ENCODE data around the gene DOC2A. TPM values are rescaled to one million over a fixed set of nuclear protein-coding genes. Genes with fewer than 3 reads are reported as not detected.
A peak's percentile ranks its signal among the peaks of the same experiment; 100 is the strongest.

Gene DOC2A
- total and polyA plus RNA-seq, 2 experiments from 2014 or later = 9.8 to 10.0 TPM

DNA sequence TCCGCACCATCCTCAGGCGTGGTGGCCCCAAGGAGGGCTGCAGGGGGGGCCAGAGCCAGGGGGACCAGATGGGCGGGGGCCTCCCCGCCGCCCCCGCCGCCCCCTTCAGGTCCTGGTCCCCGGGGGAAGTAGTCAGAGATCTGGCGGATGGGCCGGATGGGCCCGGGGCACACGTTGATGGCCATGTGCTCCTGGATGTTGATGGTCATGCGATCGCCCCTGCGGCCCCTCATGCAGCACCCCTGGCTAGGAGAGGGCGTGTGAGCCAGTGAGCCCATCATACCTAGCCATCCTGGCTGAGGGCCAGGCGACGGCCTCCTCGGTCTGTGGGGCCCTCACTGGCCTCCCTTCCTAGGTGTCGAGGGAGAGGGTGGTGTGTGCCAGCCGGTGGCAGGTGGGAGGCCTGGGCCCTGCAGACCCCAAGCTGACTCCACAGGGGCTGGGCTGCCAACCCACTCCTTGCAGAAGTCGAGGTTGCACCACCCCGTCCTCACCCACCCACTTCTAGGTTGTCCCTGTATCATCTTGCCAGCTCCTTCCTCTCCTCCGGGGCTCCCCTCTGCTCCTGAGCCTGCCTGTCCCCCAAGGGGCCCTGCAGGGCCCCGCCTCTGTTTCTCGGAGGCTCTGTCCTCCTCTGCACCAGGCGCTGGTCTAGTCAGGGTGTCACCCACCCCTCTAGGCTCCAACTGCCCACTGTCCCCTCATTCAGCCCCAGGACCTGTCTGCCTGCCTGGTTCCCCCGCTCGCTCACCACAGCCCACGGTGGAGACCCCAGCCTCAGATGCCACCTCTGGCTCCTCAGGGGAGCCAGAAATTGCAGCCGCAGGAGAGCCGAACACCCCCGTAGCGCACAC, 610 bp downstream of the DOC2A start:
- TF ChIP-seq CREB1 (CRISPR knock-in tag; IDR thresholded peaks at IDR 0.05; ENCODE audit: low read depth) (no peak), NANOG (IDR thresholded peaks at IDR 0.05; ENCODE audit: borderline replicate concordance) (no peak), JUNB (IDR thresholded peaks at IDR 0.05; ENCODE audit: unreplicated experiment) (no peak), ZNF331 (CRISPR knock-in tag; IDR thresholded peaks at IDR 0.05; ENCODE audit: low read depth) (no peak), ZNF114 (CRISPR knock-in tag; IDR thresholded peaks at IDR 0.05) (no peak), ZNF462 (CRISPR knock-in tag; IDR thresholded peaks at IDR 0.05) (no peak), EZH2phosphoT487 (IDR thresholded peaks at IDR 0.05; ENCODE audit: unreplicated experiment) (no peak), EZH2 (IDR thresholded peaks at IDR 0.05; ENCODE audit: low read depth, unreplicated experiment) (no peak), POLR2AphosphoS5 (IDR thresholded peaks at IDR 0.05; ENCODE audit: low read depth) (no peak), STAT1 (IDR thresholded peaks at IDR 0.05; ENCODE audit: unreplicated experiment) (no peak)
- TF ChIP-seq, protein P1, sequence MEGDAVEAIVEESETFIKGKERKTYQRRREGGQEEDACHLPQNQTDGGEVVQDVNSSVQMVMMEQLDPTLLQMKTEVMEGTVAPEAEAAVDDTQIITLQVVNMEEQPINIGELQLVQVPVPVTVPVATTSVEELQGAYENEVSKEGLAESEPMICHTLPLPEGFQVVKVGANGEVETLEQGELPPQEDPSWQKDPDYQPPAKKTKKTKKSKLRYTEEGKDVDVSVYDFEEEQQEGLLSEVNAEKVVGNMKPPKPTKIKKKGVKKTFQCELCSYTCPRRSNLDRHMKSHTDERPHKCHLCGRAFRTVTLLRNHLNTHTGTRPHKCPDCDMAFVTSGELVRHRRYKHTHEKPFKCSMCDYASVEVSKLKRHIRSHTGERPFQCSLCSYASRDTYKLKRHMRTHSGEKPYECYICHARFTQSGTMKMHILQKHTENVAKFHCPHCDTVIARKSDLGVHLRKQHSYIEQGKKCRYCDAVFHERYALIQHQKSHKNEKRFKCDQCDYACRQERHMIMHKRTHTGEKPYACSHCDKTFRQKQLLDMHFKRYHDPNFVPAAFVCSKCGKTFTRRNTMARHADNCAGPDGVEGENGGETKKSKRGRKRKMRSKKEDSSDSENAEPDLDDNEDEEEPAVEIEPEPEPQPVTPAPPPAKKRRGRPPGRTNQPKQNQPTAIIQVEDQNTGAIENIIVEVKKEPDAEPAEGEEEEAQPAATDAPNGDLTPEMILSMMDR (conservative IDR thresholded peaks at IDR 0.05; ENCODE audit: low read depth in 2 of 2) = no peak
- TF ChIP-seq, protein P2, sequence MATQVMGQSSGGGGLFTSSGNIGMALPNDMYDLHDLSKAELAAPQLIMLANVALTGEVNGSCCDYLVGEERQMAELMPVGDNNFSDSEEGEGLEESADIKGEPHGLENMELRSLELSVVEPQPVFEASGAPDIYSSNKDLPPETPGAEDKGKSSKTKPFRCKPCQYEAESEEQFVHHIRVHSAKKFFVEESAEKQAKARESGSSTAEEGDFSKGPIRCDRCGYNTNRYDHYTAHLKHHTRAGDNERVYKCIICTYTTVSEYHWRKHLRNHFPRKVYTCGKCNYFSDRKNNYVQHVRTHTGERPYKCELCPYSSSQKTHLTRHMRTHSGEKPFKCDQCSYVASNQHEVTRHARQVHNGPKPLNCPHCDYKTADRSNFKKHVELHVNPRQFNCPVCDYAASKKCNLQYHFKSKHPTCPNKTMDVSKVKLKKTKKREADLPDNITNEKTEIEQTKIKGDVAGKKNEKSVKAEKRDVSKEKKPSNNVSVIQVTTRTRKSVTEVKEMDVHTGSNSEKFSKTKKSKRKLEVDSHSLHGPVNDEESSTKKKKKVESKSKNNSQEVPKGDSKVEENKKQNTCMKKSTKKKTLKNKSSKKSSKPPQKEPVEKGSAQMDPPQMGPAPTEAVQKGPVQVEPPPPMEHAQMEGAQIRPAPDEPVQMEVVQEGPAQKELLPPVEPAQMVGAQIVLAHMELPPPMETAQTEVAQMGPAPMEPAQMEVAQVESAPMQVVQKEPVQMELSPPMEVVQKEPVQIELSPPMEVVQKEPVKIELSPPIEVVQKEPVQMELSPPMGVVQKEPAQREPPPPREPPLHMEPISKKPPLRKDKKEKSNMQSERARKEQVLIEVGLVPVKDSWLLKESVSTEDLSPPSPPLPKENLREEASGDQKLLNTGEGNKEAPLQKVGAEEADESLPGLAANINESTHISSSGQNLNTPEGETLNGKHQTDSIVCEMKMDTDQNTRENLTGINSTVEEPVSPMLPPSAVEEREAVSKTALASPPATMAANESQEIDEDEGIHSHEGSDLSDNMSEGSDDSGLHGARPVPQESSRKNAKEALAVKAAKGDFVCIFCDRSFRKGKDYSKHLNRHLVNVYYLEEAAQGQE (IDR thresholded peaks at IDR 0.05; ENCODE audit: unreplicated experiment) = no peak
- TF ChIP-seq, protein P3, sequence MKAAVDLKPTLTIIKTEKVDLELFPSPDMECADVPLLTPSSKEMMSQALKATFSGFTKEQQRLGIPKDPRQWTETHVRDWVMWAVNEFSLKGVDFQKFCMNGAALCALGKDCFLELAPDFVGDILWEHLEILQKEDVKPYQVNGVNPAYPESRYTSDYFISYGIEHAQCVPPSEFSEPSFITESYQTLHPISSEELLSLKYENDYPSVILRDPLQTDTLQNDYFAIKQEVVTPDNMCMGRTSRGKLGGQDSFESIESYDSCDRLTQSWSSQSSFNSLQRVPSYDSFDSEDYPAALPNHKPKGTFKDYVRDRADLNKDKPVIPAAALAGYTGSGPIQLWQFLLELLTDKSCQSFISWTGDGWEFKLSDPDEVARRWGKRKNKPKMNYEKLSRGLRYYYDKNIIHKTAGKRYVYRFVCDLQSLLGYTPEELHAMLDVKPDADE (IDR thresholded peaks at IDR 0.05) = no peak
- peaks cover 11% of the 10 kb centered on the region; the same call in 1 of the 2 replicates for H3K4me1 ChIP-seq (ENCODE audit: insufficient read depth)
- peak; percentile 22 for ATAC-seq
- H3K9me2 ChIP-seq (ENCODE audit: insufficient read depth) = no peaks in the 10 kb centered on the region
- H3K27me3 ChIP-seq (ENCODE audit: insufficient read depth) = peaks cover 33% of the 10 kb centered on the region
- Mint-ChIP-seq H3K9me3 (peaks cover 2% of the 10 kb centered on the region; the same call in 1 of the 3 replicates), H3K36me3 (ENCODE audit: low read depth) (no peaks in the 10 kb centered on the region), H3K27ac (no peak overlapping the region), H3K4me3 (peak overlapping the region; percentile 83), H3K4me1 (peaks cover 23% of the 10 kb centered on the region), H3K27me3 (ENCODE audit: insufficient read depth, low read depth, poor library complexity) (peaks cover 34% of the 10 kb centered on the region)
- H4K20me1 ChIP-seq (replicated peaks; ENCODE audit: insufficient read depth) = no peaks in the 10 kb centered on the region
- DNase-seq (ENCODE audit: low spot score) = peak; percentile 30
- H3K36me3 ChIP-seq (ENCODE audit: insufficient read depth) = no peaks in the 10 kb centered on the region
- peak overlapping the region; percentile 95 for H3K4me2 ChIP-seq
- H3K4me3 ChIP-seq = peak overlapping the region; percentile 91
- 0 out of 2 replicates have a peak, but pooled peaks cover 4% of the 10 kb centered on the region for H3F3A ChIP-seq (replicated peaks; ENCODE audit: low read depth)
- H3K79me2 ChIP-seq (replicated peaks; ENCODE audit: insufficient read depth) = no peaks in the 10 kb centered on the region
- H2AFZ ChIP-seq = peak overlapping the region; percentile 87
- H3K27ac ChIP-seq (ENCODE audit: low read depth) = no peak overlapping the region

All from GM23338 (cell line).